GM21515 (cell line): ENCODE measurements around the gene KRT74.
"Not testable (repeated sequence)": the region's sequence is repeated elsewhere in the genome, so short reads cannot be mapped to it uniquely, and the experiment has no call there.

ENCODE experiments used
- ATAC-seq: cut with Tn5 transposase; IDR thresholded peaks from one replicate; pipeline ENCODE4 v1.9.1; 2021; ENCODE audit not compliant: unreplicated experiment

The KRT74 gene

DNA sequence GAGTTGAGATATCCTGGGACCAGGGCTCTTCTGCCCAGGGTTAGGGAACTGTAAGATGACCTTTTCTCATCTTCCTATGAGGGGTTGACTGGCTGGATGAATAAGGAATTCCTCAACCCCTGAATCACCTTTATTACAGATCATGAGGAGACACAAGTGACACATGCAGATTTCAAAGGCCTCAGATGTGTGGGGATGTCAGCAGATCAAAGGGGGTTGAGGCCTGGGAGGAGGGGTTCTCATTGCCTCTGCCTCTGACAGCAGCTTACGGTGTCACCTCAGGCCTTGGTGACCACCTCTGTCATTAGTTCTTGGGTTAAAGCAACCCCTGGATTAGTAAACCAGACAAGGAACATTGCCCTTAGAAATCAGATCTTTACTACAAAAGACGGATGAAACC lies 29.7 kb upstream of the KRT74 start:
- no peak for ATAC-seq

DNA sequence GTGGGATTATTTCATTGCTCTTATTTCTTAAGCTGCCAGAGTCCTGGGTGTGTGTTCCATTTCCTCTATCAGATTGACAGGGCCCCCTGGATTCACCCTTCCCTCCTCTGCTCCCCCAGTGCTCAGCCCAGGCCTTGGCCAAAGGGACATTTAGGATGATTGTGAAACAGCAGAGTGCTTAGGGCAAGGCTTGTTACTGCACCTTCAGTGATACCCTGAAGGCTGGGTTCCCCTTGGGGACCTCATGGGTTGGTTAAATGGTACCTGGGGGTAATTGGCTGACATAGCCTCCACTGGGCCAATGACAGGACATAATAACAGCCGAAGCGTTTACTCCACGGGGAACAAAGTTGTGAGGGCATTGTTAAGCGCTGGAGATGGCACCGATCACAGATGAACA lies 28.9 kb upstream of the KRT74 start:
- ATAC-seq: no peak

DNA sequence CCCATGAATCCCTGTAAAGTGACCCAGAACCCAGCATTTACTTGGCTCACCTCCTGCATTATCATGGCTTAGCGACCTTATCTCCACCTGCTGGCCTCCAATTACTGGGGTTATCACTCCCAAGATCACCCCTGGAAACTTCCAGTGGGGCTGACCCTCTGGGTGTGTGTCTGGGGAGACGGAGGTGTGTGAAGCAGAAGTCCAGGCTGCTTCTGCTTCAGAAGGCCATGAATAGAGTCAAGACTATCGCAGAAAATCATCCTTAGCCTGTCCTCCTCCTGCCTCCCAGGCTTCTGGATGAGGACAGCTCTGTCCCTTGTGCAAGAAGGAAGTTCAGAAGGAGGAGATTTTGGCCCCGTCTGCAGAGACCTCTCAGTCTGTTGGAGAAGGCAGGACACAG lies 28.0 kb upstream of the KRT74 start:
- ATAC-seq: no peak

DNA sequence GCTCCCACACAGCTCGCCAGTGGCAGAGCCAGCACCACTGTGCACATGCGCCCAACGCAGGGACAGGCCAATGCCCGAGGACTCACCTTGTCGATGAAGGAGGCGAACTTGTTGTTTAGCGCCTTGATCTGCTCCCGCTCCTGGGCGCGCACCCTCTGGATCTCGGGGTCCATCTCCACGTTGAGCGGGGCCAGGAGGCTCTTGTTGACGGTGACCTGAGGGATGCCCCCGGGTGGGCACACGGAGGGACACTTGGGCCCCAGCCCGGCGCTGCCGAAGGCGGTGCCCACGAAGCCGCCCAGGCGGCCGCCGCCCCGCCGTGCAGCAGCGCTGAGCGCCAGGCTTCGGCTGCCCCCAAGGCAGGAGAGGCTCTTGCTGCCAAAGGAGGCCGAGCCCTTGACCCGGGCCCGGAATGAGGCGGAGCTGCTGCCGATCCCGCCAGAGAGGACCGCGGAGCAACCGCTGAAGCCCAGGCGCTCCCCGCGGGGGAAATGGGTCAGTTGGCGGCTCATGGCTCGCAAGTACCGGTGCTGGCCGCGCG lies 27.4 kb upstream of the KRT74 start, which contains the start of gene KRT72:
Gene KRT72 (minus strand): TSS at position 523 of the 541 bp plus-strand sequence. CDS start 11 bp downstream, at position 512.
- no peak for ATAC-seq

DNA sequence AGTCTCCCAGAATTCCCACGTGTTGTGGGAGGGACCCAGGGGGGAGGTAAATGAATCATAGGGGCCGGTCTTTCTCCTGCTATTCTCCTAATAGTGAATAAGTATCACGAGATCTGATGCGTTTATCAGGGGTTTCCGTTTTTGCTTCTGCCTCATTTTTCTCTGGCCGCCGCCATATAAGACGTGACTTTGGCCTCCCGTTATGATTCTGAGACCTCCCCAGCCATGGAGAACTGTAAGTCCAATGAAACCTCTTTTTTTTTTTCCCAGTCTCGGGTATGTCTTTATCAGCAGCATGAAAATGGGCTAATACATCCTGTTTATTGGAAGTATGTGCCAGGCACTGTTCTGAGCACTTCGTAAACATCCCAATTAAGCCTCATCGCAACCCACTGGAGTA lies 26.8 kb upstream of the KRT74 start:
- no peak for ATAC-seq

DNA sequence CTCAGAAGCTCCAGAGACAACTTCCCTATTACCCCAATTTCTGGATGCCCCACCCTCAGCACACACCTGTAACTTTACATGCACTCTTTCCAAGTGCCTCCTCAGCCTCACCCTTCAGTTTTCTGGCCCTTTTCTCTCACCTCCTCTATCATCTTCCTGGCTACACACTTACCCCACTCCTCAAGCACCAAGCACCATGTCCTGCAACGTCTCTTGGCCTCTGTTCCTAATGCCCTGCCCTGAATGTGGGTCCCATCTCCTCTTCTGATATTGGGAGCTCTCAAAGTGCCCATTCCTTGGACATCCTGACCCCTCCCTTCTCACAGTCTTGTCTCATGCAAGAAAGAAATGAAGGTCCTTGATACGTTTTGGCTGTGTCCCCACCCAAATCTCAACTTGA lies 26.4 kb upstream of the KRT74 start:
- ATAC-seq: no peak

DNA sequence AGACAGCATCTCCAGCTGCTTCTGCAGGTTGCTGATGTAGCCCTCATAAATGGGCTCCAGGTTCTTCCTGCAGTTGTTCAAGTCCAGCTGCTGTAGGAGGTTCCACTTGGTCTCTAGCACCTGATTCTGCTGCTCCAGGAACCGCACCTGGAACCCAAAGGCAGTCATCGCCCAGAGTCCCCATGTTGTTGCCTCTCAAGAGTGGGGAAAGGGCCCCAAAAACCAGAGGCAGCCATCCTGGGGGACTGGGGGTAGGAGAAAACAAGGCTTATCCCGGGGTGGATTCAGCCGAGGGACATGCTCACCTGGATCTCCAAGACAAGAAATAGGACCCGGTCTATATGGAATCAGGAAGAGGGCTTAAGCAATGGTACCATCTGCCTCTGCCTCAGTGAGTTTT lies 25.3 kb upstream of the KRT74 start:
- ATAC-seq: no peak

DNA sequence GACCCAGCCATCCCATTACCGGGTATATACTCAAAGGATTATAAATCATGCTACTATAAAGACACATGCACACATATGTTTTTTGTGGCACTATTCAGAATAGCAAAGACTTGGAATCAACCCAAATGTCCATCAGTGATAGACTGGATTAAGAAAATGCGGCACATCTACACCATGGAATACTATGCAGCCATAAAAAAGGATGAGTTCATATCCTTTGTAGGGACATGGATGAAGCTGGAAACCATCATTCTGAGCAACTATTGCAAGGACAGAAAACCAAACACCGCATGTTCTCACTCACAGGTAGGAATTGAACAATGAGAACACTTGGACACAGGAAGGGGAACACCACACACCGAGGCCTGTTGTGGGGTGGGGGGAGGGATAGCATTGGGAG lies 20.6 kb upstream of the KRT74 start:
- not testable (repeated sequence) for ATAC-seq

DNA sequence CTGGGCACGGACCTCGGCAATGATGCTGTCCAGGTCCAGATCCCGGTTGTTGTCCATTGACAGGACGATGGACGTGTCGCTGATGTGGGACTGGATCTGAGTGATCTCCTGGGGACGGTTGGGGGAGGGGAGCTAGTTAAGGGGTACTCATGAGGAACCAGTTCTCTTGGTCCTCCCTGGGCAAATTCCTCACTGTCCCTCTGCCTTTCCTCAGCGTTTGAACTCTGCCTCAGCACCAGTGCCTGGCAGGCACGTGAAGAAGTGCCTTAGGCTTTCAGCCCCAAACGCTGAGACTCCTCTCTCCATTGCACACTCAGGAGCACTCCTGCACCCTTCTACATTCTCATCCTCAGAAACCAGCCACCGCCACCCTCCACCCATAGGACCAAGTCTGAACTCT lies 17.9 kb upstream of the KRT74 start:
- ATAC-seq: no peak

DNA sequence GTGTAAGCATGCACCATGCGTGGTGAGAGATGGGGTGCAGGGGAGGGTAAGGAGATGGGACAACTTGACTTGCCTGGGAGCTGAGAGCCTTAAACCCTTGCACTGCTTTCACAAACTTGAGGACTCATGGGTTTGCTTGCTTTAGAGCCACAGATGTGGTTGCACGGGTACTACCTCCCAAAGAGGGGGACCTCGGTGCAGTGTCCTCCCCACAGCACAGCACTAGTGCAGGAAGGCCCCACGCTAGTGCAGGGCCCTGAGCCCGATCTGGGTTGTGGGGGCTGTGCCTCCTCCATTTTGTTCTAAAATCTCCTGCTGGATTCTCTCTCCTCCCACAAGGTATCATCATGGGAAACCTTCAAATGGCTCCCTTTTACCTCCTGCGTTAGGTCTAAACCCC lies 16.4 kb upstream of the KRT74 start:
- no peak for ATAC-seq

DNA sequence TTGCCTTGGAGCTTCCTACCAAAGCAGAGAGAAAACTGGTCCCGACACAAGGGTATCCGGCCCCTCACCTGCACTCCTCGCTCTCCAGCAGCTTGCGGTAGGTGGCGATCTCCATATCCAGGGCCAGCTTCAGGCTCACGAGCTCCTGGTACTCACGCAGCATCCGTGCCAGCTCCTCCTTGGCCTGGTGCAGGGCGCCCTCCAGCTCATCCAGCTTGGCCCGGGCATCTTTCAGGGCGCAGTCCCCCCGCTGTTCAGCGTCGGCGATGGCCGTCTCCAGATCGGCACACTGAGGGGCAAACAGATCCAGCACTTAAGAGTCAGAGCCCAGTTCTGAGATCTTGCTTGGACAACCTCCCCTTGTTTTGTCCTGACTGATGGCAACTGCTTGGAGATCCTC lies 13.9 kb upstream of the KRT74 start:
- no peak for ATAC-seq

DNA sequence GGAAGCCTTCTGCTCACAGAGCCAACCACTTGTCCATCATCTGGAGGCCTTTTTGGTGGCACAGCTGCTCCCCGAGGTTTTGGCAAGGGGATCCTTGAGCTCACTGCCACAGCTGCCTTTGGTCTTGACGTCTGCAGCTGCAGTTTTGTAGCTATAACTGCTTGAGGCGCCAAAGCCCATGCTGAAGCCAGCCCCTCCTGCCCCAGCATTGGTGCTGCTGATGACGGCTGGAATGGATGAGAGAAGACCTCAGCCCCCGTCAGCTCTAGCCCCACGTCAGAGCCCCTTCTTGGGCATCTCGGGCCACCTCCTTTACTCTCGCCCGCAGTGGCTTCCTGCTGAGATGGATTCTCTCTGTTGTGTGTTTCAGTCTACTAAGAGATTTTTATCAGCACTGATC lies 12.3 kb upstream of the KRT74 start:
- no peak for ATAC-seq

DNA sequence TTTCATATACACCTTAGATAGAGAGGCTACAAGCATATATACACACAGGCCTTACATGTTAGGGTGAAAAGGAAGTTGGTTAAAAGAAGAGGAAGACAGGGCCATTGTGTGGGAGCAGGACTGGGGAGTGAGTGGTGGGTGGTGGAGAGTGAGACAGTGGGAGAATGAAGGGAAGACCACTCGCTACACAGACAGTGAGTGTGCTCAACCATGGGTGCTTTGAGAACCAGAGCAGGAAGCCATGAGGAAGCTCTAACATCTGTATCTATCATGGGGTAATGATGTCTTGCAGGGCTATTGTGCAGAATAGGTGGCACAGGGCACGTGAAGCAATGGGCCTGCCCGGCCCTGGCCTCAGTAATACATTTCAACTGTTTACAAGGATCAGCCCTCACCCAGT lies 11.4 kb upstream of the KRT74 start:
- ATAC-seq: no peak

DNA sequence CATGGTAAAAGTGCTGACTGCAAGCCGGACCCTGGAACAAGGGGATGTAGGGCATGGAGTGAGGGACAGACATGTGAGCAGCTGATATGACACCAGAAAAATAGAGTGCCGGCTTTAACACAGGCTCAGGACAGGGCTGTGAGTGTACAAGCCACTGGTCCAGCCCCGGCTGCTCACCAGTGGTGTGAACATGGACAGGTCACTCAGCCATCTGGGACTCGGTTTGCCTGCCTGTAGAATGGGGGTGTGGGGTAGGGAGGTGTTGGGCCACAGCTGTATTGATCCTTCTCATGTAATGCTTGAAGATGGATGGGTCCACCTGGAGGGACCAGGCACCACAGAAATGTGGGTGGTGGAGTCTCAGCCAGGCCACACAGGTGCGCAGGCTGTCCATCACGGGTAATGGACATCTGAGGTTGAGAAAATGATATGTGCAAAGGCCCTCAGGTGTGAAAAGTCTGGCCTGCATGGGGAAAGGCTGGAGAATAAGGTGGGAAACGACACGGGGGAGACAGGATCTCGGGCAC lies 10.6 kb upstream of the KRT74 start:
- ATAC-seq: no peak

DNA sequence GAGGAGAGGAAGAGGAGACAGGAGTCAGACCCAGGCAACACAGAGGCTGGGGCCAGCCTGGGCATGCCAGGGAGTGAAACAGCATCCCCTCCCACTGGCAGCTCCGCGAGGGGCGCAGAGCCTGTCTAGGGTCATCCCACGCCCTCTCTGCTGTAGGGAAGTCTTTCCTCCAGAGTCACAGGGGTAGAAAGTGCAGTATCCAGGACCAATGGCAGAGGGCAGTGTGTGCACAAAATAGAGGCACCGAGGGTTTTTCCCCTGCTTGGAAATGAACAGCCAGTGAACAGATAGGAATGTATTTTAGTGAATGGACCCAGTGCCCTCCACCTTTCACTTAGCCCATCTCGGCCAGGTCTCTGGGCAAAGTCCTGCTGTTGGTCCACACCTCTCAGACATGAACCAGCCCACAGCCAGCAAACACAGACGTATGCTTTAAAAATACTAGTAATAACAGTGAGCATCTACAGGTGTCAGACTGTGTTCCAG lies 9.4 kb upstream of the KRT74 start:
- ATAC-seq: no peak

DNA sequence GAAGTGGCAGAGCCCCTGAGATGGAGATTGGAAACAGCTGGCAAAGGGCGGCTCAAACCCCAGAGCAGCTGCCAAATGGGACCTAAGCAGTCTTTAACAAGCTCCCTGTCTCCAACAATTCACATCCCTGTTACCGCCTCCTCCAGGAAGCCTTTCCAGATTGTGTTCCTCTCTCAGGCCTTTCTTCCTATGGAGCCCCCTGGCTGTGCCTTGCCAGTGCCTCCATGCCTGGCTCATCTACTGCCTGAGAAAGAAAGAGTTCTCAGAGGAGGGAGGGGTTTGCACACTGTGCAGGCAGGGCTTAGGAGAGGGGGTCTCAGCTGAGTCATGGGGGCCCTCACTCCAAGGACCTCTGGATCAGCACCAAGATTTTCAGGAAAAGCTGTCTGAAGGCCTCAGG lies 8.8 kb upstream of the KRT74 start:
- no peak for ATAC-seq

DNA sequence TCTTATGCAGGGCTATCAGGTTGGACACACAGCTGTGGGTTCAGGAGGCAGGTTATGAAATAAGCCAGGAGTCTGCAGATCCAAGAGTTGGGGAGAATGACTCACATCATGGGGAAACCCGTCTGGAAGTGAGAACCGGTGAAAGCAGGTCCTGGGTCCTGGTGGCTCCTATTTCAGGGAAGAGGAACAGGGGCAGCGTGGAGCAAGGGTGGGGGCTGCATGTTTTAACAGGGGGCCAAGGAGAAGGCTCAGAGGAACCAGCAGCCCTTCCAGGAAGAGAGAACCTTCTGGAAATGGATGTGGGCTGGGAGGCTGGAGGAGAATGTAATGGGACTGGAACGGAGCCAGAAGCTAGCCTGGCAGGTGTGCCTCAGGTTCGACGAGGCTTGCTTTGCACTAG lies 7.8 kb upstream of the KRT74 start:
- ATAC-seq: no peak

DNA sequence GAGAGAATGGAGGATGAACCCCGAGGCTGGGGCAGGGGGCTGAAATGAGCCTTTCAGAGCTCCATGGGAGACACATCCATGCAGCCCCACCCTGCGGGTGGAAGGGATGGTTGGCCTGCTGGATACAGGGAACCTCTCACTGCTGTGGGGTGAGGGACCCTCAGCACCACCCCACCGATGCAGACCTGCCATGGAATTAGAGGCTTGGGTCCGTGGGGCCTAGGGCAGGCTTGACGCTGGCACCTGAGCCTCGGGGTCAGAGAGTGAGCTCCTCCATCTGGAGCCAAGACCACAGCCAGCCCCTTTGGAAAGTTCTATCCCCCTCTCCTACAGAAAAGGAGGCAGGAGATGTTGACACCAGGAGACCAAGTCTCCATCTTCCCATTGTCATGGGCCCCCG lies 7.4 kb upstream of the KRT74 start:
- no peak for ATAC-seq

DNA sequence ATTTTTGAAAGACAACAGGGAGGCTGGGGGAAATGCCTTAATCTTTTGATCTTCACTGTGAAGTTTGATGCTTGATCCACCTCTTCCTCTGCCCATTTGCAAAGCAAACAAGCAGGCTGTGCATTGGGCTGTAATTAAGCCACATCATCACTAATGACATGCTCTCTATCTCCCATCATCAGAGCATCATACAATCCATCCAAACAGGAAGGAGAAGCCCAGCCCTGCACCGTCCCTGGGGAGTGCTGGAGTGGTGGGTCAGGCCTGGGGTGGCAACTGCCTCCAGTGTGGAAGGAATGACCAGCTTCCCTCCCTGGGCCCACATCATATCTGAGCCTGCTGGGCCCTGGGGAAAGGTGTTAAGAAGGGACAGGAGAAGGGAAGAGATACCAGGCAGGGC lies 6.9 kb upstream of the KRT74 start:
- ATAC-seq: no peak

DNA sequence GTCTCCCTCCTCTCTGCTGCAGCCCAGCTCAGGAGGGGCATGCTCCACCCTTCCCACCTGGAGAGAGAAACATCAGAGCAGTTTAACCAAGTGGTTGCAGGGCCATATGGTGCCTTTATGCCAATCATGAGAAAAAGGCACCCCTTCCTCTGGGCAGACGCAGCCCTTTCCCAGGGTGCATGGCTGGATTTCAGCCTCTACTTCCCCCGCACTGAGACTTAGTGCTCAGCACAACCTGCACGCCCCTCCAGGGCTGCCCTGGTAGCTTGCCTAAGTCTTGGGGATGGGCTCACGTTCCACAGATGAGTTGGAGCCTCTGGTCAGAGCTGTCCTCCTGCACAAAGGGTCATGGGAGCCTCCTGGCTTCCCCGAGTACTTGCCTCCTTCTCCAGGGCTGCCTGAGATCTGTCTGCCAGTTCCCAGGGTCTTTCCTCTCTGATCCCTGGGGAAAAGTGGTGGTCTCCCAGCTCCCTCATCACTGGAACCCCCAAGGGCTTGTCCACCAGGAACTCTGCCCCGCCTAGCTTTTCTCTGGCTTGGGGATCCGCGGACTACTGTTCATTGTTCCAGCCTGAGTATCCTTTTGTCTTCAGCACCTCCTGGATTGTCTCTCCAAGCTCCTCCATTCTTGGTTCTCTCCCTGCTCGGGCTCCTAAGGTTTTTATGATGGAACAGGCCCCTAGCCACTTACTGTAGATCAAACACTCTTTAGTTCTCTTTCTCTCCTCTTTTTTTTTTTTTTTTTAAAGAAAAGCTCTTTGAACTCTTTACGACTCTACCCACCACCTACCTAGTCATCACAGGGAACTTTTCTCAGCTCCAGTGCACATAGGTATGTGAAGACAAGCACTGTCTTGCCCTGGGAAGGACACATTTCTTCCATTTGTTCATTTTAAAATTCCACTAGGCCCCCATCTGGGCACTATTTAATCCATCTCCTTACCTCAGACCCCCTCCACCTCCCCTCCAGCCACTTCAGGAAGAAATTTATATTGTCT lies 6.1 kb upstream of the KRT74 start:
- no peak for ATAC-seq

DNA sequence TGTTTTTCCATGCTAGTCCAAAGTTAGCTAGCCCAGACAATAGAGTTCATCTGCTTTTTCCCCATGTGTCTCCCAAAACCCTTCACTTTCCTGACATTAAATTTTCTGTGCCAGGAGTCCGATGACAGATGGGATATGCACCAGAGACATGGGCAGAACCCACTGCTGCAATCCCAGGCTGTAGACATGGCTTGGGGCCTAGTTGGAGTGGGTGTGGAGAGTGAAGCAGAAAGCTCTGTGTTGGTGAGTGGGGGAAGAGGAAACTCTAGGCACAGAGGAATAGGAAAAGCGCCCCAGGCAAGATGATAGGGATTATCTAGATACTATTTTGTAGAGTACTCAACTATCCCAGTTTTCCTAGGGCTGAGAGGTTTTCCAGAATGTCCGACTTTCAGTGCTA lies 4.8 kb upstream of the KRT74 start:
- no peak for ATAC-seq

DNA sequence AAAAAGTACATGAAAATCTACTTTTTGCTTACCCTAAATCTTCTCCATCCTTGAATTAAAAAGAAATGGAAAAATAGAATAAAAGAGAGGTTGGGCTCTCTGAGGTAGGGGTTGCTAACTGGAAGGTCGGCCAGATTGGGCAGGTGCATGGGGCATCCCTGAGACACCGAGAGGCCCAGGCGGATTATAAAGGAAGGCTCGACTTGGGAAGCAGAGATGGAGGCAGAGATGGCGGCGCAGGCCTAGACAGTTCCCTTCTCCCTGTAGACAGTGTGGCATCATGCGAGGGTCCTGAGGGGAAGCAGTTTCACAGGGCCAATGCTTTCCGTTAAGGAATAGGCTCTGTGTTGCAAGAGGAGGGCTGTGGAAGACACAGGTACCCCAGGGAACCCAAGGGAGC lies 3.7 kb upstream of the KRT74 start:
- ATAC-seq: no peak
